Omental fat pad (tissue), 4 donors: ENCODE measurements around the gene OTOL1. TPM values are rescaled to one million over a fixed set of nuclear protein-coding genes. Genes with fewer than 3 reads are reported as not detected.

Source experiments
- ATAC-seq: fragments of 150-250 bp; one replicate; pipeline ENCODE4 v1.9.1; 2016; ENCODE audit warnings: mild to moderate bottlenecking, moderate library complexity; ENCODE audit not compliant: low FRiP score
- DNase-seq: peaks from one replicate; pipeline ENCODE4 v3.0.0-alpha.2; 2019; ENCODE audit warnings: low spot score
- total RNA-seq, 4 donors: library from RNA; depleted of rRNA; stranded (reverse); fragments of >200 nt; gene quantifications; one replicate each; pipeline ENCODE4 v1.1.0, GENCODE V29; 2016
- TF ChIP-seq, protein P1 (sequence below), 3 donors: fragments of 450-650 bp; IDR thresholded peaks; one replicate each; pipeline ENCODE4 v1.5.1; 2016 to 2017; ENCODE audit warnings: antibody characterized with exemption in 3 of 3, mild to moderate bottlenecking in 3 of 3, moderate library complexity in 2 of 3

OTOL1 gene
- total RNA-seq, 4 donors from 2014 or later = not detected

DNA sequence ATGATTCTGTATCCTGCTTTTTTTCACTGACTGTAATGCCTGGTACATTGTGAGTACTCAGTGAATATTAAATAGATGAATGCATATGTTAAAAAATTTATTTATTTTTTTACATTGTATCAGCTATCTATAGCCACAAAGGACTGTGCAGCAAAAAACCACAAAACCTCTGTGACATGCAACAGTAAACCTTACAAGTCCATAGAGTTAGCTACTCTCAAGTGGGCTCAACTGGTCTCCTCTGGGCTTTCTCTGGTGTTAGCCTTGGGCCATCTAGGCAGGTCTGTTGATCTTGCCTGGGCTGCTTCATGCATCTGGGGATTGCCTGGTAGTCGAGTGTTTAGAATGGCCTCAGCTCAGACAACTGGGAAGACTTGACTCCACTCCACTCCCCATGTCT lies 35.3 kb downstream of the OTOL1 start:
- no peak for DNase-seq
- no peak for ATAC-seq
- TF ChIP-seq, protein P1, sequence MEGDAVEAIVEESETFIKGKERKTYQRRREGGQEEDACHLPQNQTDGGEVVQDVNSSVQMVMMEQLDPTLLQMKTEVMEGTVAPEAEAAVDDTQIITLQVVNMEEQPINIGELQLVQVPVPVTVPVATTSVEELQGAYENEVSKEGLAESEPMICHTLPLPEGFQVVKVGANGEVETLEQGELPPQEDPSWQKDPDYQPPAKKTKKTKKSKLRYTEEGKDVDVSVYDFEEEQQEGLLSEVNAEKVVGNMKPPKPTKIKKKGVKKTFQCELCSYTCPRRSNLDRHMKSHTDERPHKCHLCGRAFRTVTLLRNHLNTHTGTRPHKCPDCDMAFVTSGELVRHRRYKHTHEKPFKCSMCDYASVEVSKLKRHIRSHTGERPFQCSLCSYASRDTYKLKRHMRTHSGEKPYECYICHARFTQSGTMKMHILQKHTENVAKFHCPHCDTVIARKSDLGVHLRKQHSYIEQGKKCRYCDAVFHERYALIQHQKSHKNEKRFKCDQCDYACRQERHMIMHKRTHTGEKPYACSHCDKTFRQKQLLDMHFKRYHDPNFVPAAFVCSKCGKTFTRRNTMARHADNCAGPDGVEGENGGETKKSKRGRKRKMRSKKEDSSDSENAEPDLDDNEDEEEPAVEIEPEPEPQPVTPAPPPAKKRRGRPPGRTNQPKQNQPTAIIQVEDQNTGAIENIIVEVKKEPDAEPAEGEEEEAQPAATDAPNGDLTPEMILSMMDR (IDR thresholded peaks at IDR 0.05) = no peak

DNA sequence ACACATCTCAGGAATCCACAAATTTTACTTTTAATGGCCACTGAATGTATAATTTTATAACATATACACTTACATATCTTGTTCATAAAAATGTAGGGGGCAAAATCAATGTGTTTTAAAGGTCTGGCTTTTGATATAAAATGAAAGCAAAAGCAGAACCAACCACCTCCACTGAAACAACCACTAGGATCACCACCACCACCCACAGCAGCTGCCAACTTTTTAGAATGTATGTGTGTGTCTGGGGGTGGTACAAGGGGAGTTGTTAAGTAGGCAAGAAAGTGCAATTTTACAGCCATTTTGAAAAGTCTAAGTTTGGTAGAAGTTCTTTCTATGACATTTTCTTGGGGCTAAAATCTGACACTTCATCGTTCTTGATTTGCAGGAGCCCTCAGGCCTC lies 44.0 kb downstream of the OTOL1 start:
- no peak for ATAC-seq
- TF ChIP-seq, protein P1 (IDR thresholded peaks at IDR 0.05) = no peak
- no peak for DNase-seq

DNA sequence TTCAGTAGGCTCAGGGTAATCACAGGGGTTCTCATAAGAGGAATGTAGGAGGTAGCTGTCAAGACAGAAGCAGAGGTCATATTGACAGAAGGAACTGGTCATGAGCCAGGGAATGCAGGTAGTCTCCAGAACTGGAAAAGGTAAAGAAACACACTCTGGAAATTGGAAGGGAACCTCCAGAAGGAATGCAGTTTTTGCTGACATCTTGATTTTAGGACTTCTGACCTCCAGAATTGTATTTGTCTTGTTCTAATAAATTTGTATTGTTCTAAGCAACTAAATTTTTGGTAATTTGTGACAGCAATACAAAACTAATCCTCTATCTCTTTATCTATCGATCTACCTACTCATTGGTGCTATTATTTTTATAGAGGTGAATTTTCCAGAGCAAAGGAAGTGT lies 49.2 kb downstream of the OTOL1 start:
- no peak for DNase-seq
- no peak for ATAC-seq
- TF ChIP-seq, protein P1 (IDR thresholded peaks at IDR 0.05) = no peak

DNA sequence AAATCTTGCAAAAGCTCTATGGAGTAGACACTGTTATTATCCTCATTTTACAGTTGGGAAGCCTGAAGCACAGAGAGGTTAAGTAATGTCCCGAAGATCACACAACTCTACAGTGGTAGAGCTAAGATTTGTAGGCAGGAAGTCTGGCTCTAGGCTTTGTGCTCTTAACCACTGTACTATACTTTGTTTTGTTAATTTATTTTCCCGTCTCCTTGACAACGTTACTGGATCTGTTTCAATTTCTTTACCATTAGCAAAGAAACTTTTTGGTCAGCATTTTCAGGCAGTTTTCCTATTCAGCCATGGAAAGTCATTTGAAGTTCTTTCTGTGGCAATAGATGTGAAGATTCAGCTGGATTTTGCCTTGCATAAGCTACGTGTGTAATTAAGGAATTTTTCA lies 51.7 kb downstream of the OTOL1 start:
- TF ChIP-seq, protein P1 (IDR thresholded peaks at IDR 0.05) = no peak
- no peak for ATAC-seq
- no peak for DNase-seq

DNA sequence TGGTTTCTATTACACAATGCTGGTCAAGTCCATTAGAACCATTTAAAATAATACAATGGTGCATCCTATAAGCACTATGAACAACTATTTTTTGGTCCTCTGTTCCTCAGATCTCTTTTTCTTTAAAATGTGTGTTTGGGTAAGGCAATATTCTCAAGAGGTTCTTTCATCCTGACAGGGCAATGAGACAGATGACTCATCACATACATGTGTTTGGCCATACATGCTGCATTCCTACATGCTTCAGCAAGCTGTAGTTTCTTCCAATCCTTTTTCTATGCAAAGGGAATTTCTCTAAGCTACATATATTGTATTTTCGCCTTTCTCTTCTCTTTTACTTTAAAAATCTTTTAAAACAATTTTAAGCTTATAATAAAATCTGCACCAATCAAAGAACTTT lies 52.7 kb downstream of the OTOL1 start:
- DNase-seq = no peak
- ATAC-seq = no peak
- TF ChIP-seq, protein P1 (IDR thresholded peaks at IDR 0.05) = no peak

DNA sequence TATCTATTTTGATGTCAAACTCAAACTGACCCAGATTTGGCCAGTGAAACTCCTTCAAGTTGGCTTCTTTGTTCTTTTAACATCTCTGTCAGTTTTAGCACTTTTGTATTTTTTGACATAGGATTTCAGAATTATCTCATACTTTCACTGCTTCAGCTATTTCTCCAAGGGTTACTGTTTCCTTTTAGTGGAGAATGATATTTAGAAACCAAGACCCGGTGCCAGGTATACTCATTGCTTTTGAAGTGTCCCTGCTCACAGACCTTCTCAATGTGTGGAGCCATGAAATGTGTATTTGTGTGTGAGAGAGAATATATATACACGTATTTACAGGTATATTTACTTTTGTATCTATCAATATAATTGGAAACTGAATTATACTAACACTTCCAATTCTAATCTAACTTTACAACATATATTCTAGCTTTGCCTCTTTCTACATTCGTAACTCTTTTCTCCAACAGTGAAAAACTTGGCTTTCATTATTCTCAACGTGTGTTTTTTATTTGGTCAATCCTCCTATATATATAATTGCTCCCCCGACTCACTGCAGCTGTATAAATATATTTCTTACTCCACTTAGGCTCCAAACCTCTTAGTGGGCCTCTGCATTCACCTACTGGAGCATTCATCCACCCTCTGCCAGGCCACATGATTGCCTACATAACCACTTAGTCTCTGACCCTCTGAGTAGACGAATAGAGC lies 54.0 kb downstream of the OTOL1 start:
- TF ChIP-seq, protein P1 (IDR thresholded peaks at IDR 0.05) = no peak
- DNase-seq (no peak), ATAC-seq (no peak)

DNA sequence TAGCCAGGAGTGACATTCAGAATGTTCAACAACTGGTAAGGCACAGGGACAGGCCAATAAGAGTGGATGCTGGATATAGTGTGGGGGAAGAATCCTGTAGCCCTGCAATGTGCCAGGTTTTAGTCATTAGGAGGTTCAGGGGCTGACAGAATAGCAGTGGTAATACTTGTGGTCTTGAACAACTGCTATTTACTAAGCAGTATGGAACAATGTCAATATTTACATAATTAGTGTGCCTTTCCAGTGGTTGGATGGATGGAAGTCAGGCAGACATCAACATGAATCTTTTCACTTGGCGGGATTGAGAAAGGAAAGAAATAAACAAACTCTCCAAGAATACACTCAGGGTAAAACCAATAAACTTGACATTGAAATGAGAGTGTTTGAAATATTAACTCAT lies 55.1 kb downstream of the OTOL1 start:
- TF ChIP-seq, protein P1 (IDR thresholded peaks at IDR 0.05) = no peak
- ATAC-seq (no peak), DNase-seq (no peak)
